Measurements from ENCODE around the gene ZNF84.

DNA sequence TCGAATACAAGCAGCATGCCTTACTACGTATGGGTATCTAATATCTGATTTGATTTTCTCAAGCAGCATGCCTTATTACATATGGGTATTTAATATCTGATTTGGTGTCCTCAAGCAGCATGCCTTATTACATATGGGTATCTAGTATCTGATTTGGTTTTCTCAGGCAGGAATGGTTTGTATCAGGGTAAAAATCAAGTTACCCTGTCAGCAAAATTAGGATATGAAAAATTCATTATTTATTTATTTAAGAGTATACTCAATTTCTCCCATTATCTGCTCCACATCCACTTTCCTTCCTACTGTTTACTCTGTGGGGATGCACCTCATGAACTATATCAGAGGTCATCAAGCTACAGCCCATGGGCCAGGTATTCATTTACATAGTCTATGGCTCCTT is 70.8 kb downstream of the ZNF84 start:
- no peak for TF ChIP-seq POLR2A (IDR thresholded peaks at IDR 0.05)
- no peak for TF ChIP-seq EP300 (IDR thresholded peaks at IDR 0.05)
